Measurements from ENCODE around the gene ARHGAP26. TPM values are rescaled to one million over a fixed set of nuclear protein-coding genes. Genes with fewer than 3 reads are reported as not detected.

The ARHGAP26 gene
- polyA plus RNA-seq, 1 donor from 2014 or later = 0.83 TPM

DNA sequence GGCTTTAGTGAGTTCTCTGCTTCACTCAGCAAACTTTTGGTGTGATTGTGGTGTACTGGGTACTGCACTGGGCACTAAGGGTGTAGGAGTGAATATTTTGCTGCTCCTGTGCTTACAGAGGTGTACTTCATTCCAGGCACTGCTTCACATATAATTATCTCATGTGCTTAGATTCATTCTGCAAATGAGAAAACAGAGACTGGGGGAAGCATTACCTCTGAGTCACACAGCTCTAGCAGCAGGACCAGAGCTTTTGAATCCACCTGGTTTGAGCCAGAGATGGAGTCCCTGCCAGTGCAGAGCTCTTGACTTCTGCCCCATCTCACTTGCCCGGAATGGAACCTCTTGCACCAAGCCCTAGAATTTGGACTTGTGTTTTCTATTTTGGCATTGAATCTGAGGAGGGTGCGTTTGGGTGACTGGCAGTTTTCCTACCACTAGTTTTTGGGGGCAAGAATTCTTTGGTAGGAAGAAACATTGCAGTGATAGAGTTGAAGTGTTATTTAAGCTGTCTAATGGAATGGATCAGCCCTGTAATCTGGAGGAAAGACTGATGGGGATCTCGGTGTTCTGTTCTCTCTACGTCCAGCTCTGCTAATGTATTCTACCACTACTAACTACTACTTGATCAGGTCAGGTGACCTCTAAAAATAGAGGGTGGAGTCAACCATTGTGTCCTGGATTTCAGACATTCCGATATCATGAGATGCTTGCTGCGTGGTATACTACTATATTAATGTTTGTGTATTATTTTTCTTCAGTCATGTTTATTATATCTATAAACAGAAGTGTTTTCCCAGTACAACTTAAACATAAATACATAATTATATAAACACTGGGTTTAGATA is 2.5 kb downstream of the ARHGAP26 start:
- no peak overlapping the region for H2AFZ ChIP-seq (ENCODE audit: low read depth, low read length)
- H4K20me1 ChIP-seq (ENCODE audit: insufficient read depth) = no peaks in the 10 kb centered on the region
- no peaks in the 10 kb centered on the region for H3K79me2 ChIP-seq (replicated peaks; ENCODE audit: insufficient read depth, low read length)
- no peaks in the 10 kb centered on the region for H3K36me3 ChIP-seq (ENCODE audit: insufficient read depth, low read length)
- H3F3A ChIP-seq (ENCODE audit: insufficient read depth, low read length, poor library complexity, severe bottlenecking) = no peaks in the 10 kb centered on the region
- H3K4me3 ChIP-seq (ENCODE audit: low read length) = peak overlapping the region; percentile 87
- H3K4me2 ChIP-seq (ENCODE audit: low read length) = no peak overlapping the region
- H3K9ac ChIP-seq (ENCODE audit: low read length) = no peak overlapping the region
- TF ChIP-seq, protein P1, sequence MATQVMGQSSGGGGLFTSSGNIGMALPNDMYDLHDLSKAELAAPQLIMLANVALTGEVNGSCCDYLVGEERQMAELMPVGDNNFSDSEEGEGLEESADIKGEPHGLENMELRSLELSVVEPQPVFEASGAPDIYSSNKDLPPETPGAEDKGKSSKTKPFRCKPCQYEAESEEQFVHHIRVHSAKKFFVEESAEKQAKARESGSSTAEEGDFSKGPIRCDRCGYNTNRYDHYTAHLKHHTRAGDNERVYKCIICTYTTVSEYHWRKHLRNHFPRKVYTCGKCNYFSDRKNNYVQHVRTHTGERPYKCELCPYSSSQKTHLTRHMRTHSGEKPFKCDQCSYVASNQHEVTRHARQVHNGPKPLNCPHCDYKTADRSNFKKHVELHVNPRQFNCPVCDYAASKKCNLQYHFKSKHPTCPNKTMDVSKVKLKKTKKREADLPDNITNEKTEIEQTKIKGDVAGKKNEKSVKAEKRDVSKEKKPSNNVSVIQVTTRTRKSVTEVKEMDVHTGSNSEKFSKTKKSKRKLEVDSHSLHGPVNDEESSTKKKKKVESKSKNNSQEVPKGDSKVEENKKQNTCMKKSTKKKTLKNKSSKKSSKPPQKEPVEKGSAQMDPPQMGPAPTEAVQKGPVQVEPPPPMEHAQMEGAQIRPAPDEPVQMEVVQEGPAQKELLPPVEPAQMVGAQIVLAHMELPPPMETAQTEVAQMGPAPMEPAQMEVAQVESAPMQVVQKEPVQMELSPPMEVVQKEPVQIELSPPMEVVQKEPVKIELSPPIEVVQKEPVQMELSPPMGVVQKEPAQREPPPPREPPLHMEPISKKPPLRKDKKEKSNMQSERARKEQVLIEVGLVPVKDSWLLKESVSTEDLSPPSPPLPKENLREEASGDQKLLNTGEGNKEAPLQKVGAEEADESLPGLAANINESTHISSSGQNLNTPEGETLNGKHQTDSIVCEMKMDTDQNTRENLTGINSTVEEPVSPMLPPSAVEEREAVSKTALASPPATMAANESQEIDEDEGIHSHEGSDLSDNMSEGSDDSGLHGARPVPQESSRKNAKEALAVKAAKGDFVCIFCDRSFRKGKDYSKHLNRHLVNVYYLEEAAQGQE (IDR thresholded peaks at IDR 0.05; ENCODE audit: borderline replicate concordance) = no peak
- no peak for TF ChIP-seq TAF1 (IDR thresholded peaks at IDR 0.05; ENCODE audit: low read depth)
- peaks cover 13% of the 10 kb centered on the region for H3K27me3 ChIP-seq (ENCODE audit: insufficient read depth, low read depth, low read length)
- no peaks in the 10 kb centered on the region for H3K9me3 ChIP-seq (ENCODE audit: low read length)
- no peak overlapping the region for H3K27ac ChIP-seq (ENCODE audit: low read length)
- H3K9me2 ChIP-seq (ENCODE audit: insufficient read depth, low read length) = no peaks in the 10 kb centered on the region

DNA sequence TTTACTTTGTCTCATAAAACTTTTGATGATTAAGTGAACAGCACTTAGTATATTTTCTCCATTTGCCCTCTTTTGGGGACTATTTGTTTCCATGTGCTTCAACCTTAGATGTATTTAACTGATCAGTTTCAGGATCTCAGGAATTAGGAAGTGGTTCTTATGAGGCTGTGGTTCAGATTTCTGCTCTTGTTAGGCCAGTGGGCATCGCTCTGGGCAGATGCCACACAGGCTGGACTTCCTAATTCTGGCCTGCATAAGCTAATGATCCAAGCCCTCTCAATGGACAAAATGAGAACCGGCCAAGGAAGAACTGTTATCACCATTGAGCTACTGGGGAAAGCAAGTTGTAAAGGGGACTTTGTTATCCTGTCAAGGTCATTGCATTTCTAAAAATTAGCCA is 6.9 kb downstream of the ARHGAP26 start:
- Histone ChIP-seq H3K9me2 (ENCODE audit: insufficient read depth, low read length) (no peaks in the 10 kb centered on the region), H3K9me3 (ENCODE audit: low read length) (no peaks in the 10 kb centered on the region), H3K79me2 (replicated peaks; ENCODE audit: insufficient read depth, low read length) (no peaks in the 10 kb centered on the region), H3F3A (ENCODE audit: insufficient read depth, low read length, poor library complexity, severe bottlenecking) (no peaks in the 10 kb centered on the region), H3K27me3 (ENCODE audit: insufficient read depth, low read depth, low read length) (peaks cover 7% of the 10 kb centered on the region), H3K4me3 (ENCODE audit: low read length) (no peak overlapping the region), H4K20me1 (ENCODE audit: insufficient read depth) (no peaks in the 10 kb centered on the region), H3K27ac (ENCODE audit: low read length) (no peak overlapping the region), H2AFZ (ENCODE audit: low read depth, low read length) (no peak overlapping the region), H3K36me3 (ENCODE audit: insufficient read depth, low read length) (no peaks in the 10 kb centered on the region), H3K9ac (ENCODE audit: low read length) (no peak overlapping the region), H3K4me2 (ENCODE audit: low read length) (no peak overlapping the region)
- no peak for TF ChIP-seq MXI1 (conservative IDR thresholded peaks at IDR 0.05; ENCODE audit: poor library complexity, severe bottlenecking)
- no peak for TF ChIP-seq POLR2AphosphoS5 (IDR thresholded peaks at IDR 0.05)
- TF ChIP-seq, protein P1 (IDR thresholded peaks at IDR 0.05; ENCODE audit: borderline replicate concordance) = no peak
- no peak for TF ChIP-seq EZH2 (IDR thresholded peaks at IDR 0.05; ENCODE audit: borderline replicate concordance, insufficient read depth, low read length, poor library complexity, severe bottlenecking)

DNA sequence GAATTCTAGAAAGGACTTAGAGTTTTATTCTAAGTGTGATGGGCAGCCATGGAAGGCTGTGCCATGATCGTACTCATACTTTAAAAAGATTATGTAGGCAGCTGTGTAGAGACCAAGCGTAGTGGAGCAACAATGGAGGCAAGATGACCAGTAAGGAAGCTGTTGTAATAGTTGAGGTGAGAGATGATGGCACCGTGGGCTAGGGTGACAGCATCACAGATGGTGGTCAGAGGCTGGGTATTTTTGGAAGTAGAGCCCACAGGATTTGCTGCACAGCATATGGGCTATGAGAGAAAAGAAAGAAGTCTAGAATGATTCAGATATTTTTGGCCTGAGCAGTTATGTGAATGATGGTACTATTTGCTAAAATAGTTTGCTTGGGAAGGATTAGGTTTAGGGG is 7.7 kb downstream of the ARHGAP26 start:
- TF ChIP-seq POLR2AphosphoS5 (IDR thresholded peaks at IDR 0.05) (no peak), RAD21 (conservative IDR thresholded peaks at IDR 0.05) (no peak), SMC3 (conservative IDR thresholded peaks at IDR 0.05; ENCODE audit: poor library complexity) (no peak), MXI1 (conservative IDR thresholded peaks at IDR 0.05; ENCODE audit: poor library complexity, severe bottlenecking) (no peak)
- TF ChIP-seq, protein P1 (IDR thresholded peaks at IDR 0.05; ENCODE audit: borderline replicate concordance) = no peak
- TF ChIP-seq, protein P2, sequence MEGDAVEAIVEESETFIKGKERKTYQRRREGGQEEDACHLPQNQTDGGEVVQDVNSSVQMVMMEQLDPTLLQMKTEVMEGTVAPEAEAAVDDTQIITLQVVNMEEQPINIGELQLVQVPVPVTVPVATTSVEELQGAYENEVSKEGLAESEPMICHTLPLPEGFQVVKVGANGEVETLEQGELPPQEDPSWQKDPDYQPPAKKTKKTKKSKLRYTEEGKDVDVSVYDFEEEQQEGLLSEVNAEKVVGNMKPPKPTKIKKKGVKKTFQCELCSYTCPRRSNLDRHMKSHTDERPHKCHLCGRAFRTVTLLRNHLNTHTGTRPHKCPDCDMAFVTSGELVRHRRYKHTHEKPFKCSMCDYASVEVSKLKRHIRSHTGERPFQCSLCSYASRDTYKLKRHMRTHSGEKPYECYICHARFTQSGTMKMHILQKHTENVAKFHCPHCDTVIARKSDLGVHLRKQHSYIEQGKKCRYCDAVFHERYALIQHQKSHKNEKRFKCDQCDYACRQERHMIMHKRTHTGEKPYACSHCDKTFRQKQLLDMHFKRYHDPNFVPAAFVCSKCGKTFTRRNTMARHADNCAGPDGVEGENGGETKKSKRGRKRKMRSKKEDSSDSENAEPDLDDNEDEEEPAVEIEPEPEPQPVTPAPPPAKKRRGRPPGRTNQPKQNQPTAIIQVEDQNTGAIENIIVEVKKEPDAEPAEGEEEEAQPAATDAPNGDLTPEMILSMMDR (IDR thresholded peaks at IDR 0.05; ENCODE audit: poor library complexity, severe bottlenecking) = no peak
- Histone ChIP-seq H3K27ac (ENCODE audit: low read length) (no peak overlapping the region), H3F3A (ENCODE audit: insufficient read depth, low read length, poor library complexity, severe bottlenecking) (no peaks in the 10 kb centered on the region)

More for the DNA sequence above, 7.7 kb downstream of the ARHGAP26 start:
- Histone ChIP-seq H3K4me2 (ENCODE audit: low read length) (no peak overlapping the region), H3K4me3 (ENCODE audit: low read length) (no peak overlapping the region), H3K9me3 (ENCODE audit: low read length) (no peaks in the 10 kb centered on the region), H3K27me3 (ENCODE audit: insufficient read depth, low read depth, low read length) (peaks cover under 1% of the 10 kb centered on the region), H3K79me2 (replicated peaks; ENCODE audit: insufficient read depth, low read length) (no peaks in the 10 kb centered on the region), H3K9ac (ENCODE audit: low read length) (no peak overlapping the region), H3K9me2 (ENCODE audit: insufficient read depth, low read length) (no peaks in the 10 kb centered on the region), H2AFZ (ENCODE audit: low read depth, low read length) (no peak overlapping the region), H3K36me3 (ENCODE audit: insufficient read depth, low read length) (no peaks in the 10 kb centered on the region), H4K20me1 (ENCODE audit: insufficient read depth) (no peaks in the 10 kb centered on the region)
